HepG2 (cell line): ENCODE results near the gene C19orf38. TPM values are rescaled to one million over a fixed set of nuclear protein-coding genes. Genes with fewer than 3 reads are reported as not detected.

Experiments
- FOSL1 ChIP-seq: sonication (generic); formaldehyde crosslinking; IDR thresholded peaks from 2 replicates; pipeline ENCODE4 v1.9.0; 2021; ENCODE audit warnings: missing genetic modification reagents, borderline replicate concordance
- HNRNPK ChIP-seq: fragments of 200-400 bp; formaldehyde crosslinking; IDR thresholded peaks from 2 replicates; pipeline ENCODE4 v1.6.1; 2018; ENCODE audit warnings: low read length, low read depth, moderate library complexity, mild to moderate bottlenecking; ENCODE audit not compliant: poor library complexity, severe bottlenecking
- MXD1 ChIP-seq: sonication (generic); formaldehyde crosslinking; IDR thresholded peaks from 2 replicates; pipeline ENCODE4 v1.4.0; 2020; ENCODE audit warnings: mild to moderate bottlenecking, missing genetic modification reagents
- NRL ChIP-seq: sonication (generic); formaldehyde crosslinking; IDR thresholded peaks from 2 replicates; pipeline ENCODE4 v1.5.0; 2020; ENCODE audit warnings: missing genetic modification reagents, mild to moderate bottlenecking, moderate library complexity, borderline replicate concordance
- PRDM15 ChIP-seq: sonication (generic); formaldehyde crosslinking; IDR thresholded peaks from 2 replicates; pipeline ENCODE4 v1.4.0; 2020; ENCODE audit warnings: missing genetic modification reagents
- SPEN ChIP-seq: sonication (generic); formaldehyde crosslinking; IDR thresholded peaks from 2 replicates; pipeline ENCODE4 v1.5.1; 2020; ENCODE audit warnings: low read depth, mild to moderate bottlenecking, missing genetic modification reagents
- YEATS4 ChIP-seq: sonication (generic); formaldehyde crosslinking; IDR thresholded peaks from 2 replicates; pipeline ENCODE4 v1.4.0; 2020; ENCODE audit warnings: missing genetic modification reagents, borderline replicate concordance
- ZBTB7B ChIP-seq: sonication (generic); formaldehyde crosslinking; IDR thresholded peaks from 2 replicates; pipeline ENCODE4 v1.4.0; 2020; ENCODE audit warnings: missing genetic modification reagents
- ZNF432 ChIP-seq: sonication (generic); formaldehyde crosslinking; IDR thresholded peaks from 2 replicates; pipeline ENCODE4 v1.5.0; 2020; ENCODE audit warnings: missing genetic modification reagents, mild to moderate bottlenecking, borderline replicate concordance
- ZNF773 ChIP-seq: sonication (generic); formaldehyde crosslinking; IDR thresholded peaks from 2 replicates; pipeline ENCODE4 v1.4.0; 2020; ENCODE audit warnings: missing genetic modification reagents, borderline replicate concordance
- ZSCAN9 ChIP-seq: IDR thresholded peaks from 2 replicates; pipeline ENCODE4 v1.6.1; 2016; ENCODE audit warnings: borderline replicate concordance
- polyA plus RNA-seq, 8 experiments: library from polyadenylated mRNA; depleted of rRNA in 3 of 8; stranded (reverse) in 7 of 8; unstranded in 1 of 8; fragments of >200 nt; fragmentation: Illumina TruSeq in 4 of 8; extraction: Trizol in 4 of 8; gene quantifications; 2 replicates each; pipeline versions ENCODE4 v1.2.1 to v1.2.3, GENCODE V29; 2011 to 2016; ENCODE audit warnings: low read depth in 4 of 8, missing spikeins in 1 of 8, mixed read lengths in 1 of 8; ENCODE audit not compliant: insufficient read depth in 1 of 8
- total RNA-seq, 5 experiments: library from RNA; depleted of rRNA; stranded (reverse); fragments of >200 nt; fragmentation: Illumina TruSeq; extraction: Trizol; gene quantifications; 2 replicates each; pipeline ENCODE4 v1.2.3, GENCODE V29; 2016; ENCODE audit warnings: low read depth in 1 of 5
- TF ChIP-seq, protein P1 (sequence below), 2 experiments: sonication (generic) in 1 of 2; formaldehyde crosslinking in 1 of 2; IDR thresholded peaks; 2 replicates each; pipeline versions ENCODE4 v1.4.0 to v1.6.1; 2018 to 2020; ENCODE audit warnings: missing genetic modification reagents in 2 of 2, borderline replicate concordance in 1 of 2, low read depth in 1 of 2, mild to moderate bottlenecking in 1 of 2, missing biosample characterization in 1 of 2
- TF ChIP-seq, protein P2 (sequence below): sonication (generic); formaldehyde crosslinking; IDR thresholded peaks from 2 replicates; pipeline ENCODE4 v1.5.1; 2020; ENCODE audit warnings: mild to moderate bottlenecking, missing genetic modification reagents, borderline replicate concordance

The C19orf38 gene
- total and polyA plus RNA-seq, 2 of the 13 experiments (the other 11 are each of a cell fraction or from before 2014, with no cell fraction given): 0.11 TPM; not detected in 1

DNA sequence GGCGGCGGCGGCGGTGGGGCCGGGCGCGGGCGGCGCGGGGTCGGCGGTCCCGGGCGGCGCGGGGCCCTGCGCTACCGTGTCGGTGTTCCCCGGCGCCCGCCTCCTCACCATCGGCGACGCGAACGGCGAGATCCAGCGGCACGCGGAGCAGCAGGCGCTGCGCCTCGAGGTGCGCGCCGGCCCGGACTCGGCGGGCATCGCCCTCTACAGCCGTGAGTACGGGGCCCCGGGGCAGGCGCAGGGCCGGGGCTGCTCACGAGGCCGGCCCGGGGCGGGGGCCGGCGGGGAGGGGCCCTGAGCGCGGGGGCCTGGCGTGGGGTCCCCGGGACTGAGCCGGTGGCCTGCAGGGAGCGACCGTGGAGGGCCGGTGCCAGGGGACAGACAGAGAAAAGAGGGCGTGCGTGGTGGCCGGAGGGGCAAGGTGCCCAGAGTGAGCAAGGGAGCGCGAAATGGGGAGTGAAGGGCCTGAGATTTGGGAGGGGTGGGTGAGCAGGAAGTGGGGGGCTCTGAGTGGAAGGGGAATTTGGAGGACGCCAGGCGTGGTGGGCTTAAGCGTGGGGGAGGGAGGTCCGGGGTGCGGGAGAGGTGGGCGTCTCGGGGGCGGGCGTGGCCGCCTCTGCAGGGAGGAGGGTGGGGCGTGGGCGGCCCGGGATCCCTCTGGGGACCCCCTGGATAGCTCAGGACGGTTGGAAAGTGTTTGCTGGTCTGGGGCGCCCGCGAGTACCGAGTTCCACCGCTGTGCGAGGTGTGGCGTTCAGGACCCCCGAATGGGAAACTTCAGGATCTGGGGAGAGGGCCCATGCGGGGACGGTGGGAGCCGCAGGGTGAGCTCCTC is 23.7 kb downstream of the C19orf38 start (continued):
- TF ChIP-seq, protein P1, sequence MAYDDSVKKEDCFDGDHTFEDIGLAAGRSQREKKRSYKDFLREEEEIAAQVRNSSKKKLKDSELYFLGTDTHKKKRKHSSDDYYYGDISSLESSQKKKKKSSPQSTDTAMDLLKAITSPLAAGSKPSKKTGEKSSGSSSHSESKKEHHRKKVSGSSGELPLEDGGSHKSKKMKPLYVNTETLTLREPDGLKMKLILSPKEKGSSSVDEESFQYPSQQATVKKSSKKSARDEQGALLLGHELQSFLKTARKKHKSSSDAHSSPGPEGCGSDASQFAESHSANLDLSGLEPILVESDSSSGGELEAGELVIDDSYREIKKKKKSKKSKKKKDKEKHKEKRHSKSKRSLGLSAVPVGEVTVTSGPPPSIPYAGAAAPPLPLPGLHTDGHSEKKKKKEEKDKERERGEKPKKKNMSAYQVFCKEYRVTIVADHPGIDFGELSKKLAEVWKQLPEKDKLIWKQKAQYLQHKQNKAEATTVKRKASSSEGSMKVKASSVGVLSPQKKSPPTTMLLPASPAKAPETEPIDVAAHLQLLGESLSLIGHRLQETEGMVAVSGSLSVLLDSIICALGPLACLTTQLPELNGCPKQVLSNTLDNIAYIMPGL (CRISPR knock-in tag; IDR thresholded peaks at IDR 0.05; ENCODE audit: borderline replicate concordance in 1 of 2, low read depth in 1 of 2): 0 out of 4 replicates have a peak, but pooled peaks have one; percentile 19 to 53
- TF ChIP-seq YEATS4 (peak; percentile 47; the same call in 1 of the 2 replicates), PRDM15 (peak; percentile 23; the same call in 1 of the 2 replicates), NRL (0 out of 2 replicates have a peak, but pooled peaks have one; percentile 36), ZSCAN9 (CRISPR knock-in tag) (no peak), MXD1 (CRISPR knock-in tag) (peak; percentile 23; the same call in 1 of the 2 replicates), SPEN (CRISPR knock-in tag) (peak; percentile 1; the same call in 1 of the 2 replicates), FOSL1 (CRISPR knock-in tag) (no peak), HNRNPK (no peak), ZNF773 (peak; percentile 68; the same call in 1 of the 2 replicates), ZBTB7B (peak; percentile 86), ZNF432 (no peak)
- TF ChIP-seq, protein P2, sequence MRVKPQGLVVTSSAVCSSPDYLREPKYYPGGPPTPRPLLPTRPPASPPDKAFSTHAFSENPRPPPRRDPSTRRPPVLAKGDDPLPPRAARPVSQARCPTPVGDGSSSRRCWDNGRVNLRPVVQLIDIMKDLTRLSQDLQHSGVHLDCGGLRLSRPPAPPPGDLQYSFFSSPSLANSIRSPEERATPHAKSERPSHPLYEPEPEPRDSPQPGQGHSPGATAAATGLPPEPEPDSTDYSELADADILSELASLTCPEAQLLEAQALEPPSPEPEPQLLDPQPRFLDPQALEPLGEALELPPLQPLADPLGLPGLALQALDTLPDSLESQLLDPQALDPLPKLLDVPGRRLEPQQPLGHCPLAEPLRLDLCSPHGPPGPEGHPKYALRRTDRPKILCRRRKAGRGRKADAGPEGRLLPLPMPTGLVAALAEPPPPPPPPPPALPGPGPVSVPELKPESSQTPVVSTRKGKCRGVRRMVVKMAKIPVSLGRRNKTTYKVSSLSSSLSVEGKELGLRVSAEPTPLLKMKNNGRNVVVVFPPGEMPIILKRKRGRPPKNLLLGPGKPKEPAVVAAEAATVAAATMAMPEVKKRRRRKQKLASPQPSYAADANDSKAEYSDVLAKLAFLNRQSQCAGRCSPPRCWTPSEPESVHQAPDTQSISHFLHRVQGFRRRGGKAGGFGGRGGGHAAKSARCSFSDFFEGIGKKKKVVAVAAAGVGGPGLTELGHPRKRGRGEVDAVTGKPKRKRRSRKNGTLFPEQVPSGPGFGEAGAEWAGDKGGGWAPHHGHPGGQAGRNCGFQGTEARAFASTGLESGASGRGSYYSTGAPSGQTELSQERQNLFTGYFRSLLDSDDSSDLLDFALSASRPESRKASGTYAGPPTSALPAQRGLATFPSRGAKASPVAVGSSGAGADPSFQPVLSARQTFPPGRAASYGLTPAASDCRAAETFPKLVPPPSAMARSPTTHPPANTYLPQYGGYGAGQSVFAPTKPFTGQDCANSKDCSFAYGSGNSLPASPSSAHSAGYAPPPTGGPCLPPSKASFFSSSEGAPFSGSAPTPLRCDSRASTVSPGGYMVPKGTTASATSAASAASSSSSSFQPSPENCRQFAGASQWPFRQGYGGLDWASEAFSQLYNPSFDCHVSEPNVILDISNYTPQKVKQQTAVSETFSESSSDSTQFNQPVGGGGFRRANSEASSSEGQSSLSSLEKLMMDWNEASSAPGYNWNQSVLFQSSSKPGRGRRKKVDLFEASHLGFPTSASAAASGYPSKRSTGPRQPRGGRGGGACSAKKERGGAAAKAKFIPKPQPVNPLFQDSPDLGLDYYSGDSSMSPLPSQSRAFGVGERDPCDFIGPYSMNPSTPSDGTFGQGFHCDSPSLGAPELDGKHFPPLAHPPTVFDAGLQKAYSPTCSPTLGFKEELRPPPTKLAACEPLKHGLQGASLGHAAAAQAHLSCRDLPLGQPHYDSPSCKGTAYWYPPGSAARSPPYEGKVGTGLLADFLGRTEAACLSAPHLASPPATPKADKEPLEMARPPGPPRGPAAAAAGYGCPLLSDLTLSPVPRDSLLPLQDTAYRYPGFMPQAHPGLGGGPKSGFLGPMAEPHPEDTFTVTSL (CRISPR knock-in tag): no peak
